IPS-NIHi7 (cell line): Measurements from ENCODE around the gene MAP4K2.
"Not testable (repeated sequence)": the region's sequence is repeated elsewhere in the genome, so short reads cannot be mapped to it uniquely, and the experiment has no call there.

Source experiments
- DNase-seq: peaks from one replicate; pipeline ENCODE4 v3.0.0; 2012; ENCODE audit warnings: mixed read lengths; ENCODE audit errors: extremely low spot score

Gene MAP4K2

GRCh38 chr11:64838600-64839334, 35.8 kb upstream of the MAP4K2 start:
- no peak for DNase-seq

- DNase-seq, result no peak
These were observed 34.9 kb upstream of the MAP4K2 start for GRCh38 chr11:64837887-64838351.

DNA sequence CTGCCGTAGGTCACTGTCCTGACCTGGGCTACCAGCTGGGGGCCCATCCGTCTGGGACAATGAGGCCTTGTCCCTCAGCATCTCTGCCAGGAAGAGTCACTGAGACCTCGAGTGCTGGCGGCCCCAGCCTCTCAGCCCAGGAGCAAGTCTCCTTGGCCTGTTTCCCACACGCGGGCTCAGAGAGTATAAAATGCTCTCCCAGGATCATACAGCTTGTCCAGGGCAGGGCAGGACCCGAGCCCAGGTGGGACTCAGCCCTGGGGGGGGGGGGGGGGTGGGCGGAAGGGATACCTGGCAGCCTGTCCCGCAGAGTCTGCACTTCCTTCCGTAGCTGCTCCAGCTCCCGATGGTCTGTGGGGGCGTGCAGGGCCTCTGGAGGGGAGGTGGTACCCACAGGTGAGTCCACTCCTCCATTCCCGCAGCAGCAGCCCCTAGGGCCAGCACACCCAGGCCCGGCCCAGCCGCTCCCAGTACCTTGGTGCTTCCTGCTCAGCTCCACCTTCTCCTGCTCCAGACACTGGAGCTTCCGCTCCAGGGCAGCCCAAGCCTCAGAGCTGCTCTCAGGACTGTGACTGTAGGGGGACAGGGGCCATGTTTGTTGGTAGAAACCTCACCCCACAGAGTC, 33.5 kb upstream of the MAP4K2 start:
- no peak for DNase-seq

GRCh38 chr11:64835616-64836447, 32.8 kb upstream of the MAP4K2 start:
- DNase-seq, result no peak

GRCh38 chr11:64834723-64835615, 32.0 kb upstream of the MAP4K2 start:
- DNase-seq, result no peak

DNA sequence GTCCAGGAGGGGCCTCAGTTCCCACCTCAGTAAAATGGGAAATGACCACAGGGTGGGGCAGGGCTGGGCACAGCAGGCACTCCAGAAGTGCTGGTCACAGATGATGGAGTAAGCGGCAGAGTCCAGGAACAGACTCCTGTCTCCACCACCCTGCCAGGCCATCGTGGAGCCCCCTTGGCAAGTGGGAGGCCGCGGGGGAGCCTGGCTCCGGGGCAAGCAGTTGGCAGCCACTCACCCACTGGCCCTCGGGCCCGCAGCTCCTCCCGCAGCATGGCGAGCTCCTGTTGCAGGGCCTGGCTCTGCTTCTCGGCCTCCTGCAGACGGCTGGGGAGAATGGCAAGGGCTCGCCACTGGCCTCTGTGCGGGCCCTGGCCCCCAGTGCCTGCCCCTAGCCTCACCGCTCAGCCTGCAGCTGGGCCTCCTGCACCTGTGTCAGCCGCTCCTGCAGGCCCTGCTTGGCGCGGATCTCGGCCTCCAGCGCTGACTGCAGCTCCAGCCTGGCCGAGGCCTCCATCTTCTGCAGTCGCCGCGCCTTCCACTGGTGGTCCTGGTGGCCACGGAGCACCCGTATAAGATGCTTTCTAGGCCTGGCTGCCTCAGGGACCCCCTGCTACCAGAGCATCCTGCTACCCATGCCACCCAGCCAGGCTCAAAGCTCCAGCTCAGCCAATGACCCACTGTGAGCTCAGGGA, 31.2 kb upstream of the MAP4K2 start:
- no peak for DNase-seq

DNA sequence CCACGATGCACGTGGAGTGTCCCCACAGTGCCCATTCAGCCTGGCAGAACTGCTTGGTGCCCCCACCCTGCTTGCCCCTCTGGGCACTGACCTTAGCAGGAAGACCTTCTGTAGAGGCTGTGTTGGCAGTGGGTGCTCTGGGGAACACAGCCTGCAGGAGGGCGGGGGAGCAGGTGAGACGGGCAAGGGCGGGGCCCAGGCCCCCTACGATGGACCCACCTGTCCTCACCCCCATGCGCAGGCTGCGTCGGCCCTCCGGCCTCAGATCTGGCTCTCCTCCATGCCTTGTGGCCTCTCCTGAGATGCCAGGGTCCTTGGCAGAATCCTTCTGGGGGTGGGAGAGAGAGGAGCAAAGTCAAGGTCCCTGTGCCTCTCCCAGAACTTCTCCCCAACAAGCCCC, 30.5 kb upstream of the MAP4K2 start:
- DNase-seq, result no peak

- no peak for DNase-seq
These were observed 30.1 kb upstream of the MAP4K2 start for GRCh38 chr11:64833198-64833502.

GRCh38 chr11:64832467-64833197, 29.6 kb upstream of the MAP4K2 start:
- no peak for DNase-seq

- DNase-seq, result no peak
These were observed 28.4 kb upstream of the MAP4K2 start for GRCh38 chr11:64831411-64831891.

- DNase-seq, result no peak
These were observed 26.7 kb upstream of the MAP4K2 start for GRCh38 chr11:64829536-64830251.

DNA sequence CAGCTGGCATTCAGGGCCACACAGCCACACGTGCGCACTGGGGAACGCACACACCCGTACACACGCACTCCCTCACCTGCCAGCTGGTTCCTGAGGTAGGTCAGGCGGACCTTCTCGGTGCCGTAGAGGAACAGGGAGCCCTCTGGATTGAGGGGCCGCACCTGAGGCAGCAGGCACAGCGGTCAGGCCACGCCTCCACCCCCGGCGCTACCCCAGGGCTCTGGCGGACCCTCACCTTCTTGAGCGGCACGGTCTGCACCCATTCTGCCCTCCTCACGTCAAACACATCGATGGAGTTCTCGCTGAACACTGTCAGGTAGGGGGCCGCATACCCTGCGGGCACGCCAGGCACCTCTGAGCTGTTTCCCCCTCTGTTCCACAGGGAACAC, 24.4 kb upstream of the MAP4K2 start:
- DNase-seq, result no peak

DNA sequence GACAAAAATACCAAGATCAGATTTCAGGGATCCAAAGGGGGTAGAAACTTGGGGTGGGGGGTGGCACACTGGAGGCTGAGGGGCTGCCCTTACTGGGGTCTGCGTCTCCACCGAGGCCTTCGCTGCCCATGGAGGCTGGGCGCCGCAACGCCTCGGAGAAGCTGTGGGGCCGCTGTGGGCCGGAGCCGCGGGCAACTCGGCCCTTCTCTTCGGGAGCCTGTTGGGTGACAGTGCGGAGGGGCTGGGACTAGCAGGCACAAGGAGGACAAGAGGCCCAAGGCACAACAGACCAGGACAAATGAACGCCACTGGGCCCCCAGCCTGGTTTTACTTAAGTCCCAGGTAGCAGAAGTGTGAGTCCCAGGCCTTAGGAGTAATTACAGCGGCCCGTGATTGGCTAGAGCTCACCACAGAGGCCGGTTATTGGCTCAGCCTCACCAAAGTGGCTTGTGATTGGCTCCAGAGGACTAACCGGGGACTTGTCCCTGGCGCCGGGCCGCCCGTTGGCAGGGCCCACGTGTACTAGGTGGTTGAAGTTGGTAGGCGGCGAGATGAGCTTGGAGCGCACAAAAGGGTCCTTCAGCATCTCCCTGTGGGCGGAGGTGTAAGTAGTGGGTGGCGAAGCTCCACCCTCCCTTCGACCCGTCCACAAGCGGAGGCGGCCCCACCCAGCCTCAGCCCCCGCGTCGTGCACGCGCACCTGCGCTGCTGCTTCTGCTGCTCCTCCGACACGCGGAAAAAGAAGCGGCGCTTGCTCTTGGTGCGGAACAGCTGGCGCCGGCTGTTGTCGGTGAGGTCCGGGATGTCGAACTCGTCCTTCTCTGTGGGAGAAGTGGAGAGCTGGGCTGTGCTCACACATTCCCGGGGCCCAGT, 23.8 kb upstream of the MAP4K2 start:
- DNase-seq, result peak; percentile 52

GRCh38 chr11:64826062-64826461, 23.0 kb upstream of the MAP4K2 start:
- no peak for DNase-seq

DNA sequence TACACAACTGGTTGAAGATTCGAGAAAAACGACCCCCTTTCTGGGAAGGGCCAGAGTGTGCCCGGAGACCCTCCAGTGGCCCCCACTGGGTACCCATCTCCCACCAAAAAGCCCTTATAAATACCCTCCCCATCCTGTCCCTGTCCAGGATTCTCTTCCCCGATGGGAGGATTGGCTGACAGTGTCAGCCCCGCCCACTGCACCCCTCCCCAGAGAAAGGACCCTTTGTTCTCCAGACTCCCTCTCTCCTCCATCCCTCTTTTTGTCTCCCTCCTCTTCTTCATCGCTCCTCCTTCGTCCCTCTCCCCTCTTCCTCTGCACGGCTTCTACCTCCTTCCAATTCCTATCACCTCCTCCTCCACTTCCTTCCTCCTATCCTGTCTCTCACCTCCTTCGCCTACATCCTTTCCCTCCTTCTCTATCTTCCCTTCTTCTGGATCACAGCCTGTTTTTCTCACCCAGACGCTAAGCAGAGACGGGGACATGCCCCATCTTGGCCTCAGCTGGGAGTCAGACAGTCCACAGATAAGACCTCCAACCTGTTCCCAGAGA, 20.6 kb upstream of the MAP4K2 start:
- DNase-seq, result no peak

DNA sequence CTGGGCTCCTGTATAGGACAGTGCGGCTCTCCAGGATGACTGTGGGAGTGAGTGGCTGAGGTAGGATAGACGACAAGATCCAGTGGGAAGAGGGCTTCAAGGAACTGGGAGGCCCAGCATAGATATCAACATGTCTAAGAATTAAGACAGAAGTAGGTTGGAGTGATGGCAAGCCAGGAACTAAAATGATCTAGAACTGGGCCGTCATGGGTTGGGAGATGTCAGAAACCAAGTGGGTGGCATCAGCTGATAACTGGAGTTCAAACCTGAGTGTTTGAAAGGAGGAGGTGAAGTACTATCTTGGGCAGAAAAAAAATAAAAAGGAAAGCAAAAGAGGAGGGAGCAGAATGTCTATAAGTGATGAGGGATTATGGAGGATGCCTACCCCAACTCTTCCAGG, 14.5 kb upstream of the MAP4K2 start:
- no peak for DNase-seq

- DNase-seq, result not testable (repeated sequence)
These were observed 12.4 kb upstream of the MAP4K2 start for GRCh38 chr11:64815433-64815832.

DNA sequence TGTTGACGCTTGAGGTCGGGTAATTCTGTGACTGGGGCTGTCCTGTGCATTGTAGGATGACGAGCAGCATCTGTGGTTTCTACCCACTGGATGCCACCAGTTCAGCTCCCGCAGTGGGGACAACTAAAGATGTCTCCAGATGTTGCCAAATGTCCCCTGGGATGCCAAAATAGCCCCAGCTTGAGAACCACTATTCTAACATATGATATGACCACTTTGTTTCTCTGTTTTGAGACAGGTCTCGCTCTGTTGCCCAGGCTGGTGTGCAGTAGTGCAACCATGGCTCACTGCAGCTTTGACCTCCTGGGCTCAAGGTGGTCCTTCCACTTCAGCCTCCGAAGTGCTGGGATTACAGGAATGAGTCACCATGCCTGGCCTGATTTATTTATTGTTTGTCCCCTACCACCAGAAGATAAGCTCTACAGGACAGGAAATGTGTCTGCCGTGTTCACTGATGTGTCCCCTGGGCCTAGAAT, 11.7 kb upstream of the MAP4K2 start:
- DNase-seq, result no peak
